GM19035 (cell line): ENCODE measurements around the gene NDST1.

Experiments used
- ATAC-seq: cut with Tn5 transposase; IDR thresholded peaks from one replicate; pipeline ENCODE4 v1.9.1; 2021; ENCODE audit not compliant: unreplicated experiment

The NDST1 gene

GRCh38 chr5:150522504-150523414 is 14.8 kb downstream of the NDST1 start:
- no peak for ATAC-seq

- no peak for ATAC-seq
Observed at GRCh38 chr5:150523472-150524350, 15.8 kb downstream of the NDST1 start.

GRCh38 chr5:150525163-150525562 is 17.2 kb downstream of the NDST1 start:
- no peak for ATAC-seq

GRCh38 chr5:150525781-150526180 is 17.9 kb downstream of the NDST1 start:
- ATAC-seq = no peak

GRCh38 chr5:150527038-150527437 is 19.1 kb downstream of the NDST1 start:
- ATAC-seq = no peak

- ATAC-seq = no peak
Observed at GRCh38 chr5:150527808-150528207, 19.9 kb downstream of the NDST1 start.

GRCh38 chr5:150528924-150529546 is 21.1 kb downstream of the NDST1 start:
- ATAC-seq = no peak

- ATAC-seq = no peak
Observed at GRCh38 chr5:150529555-150529954, 21.6 kb downstream of the NDST1 start.

GRCh38 chr5:150530423-150530822 is 22.5 kb downstream of the NDST1 start:
- no peak for ATAC-seq

GRCh38 chr5:150530951-150531588 is 23.1 kb downstream of the NDST1 start:
- no peak for ATAC-seq

- ATAC-seq = no peak
Observed at GRCh38 chr5:150531686-150532085, 23.8 kb downstream of the NDST1 start.

GRCh38 chr5:150532151-150532550 is 24.2 kb downstream of the NDST1 start:
- no peak for ATAC-seq

- no peak for ATAC-seq
Observed at GRCh38 chr5:150532996-150533395, 25.1 kb downstream of the NDST1 start.

- ATAC-seq = no peak
Observed at GRCh38 chr5:150534811-150535210, 26.9 kb downstream of the NDST1 start.

GRCh38 chr5:150535611-150536010 is 27.7 kb downstream of the NDST1 start:
- ATAC-seq = no peak

GRCh38 chr5:150538007-150538917 is 30.3 kb downstream of the NDST1 start:
- ATAC-seq = no peak

- no peak for ATAC-seq
Observed at GRCh38 chr5:150539206-150539605, 31.3 kb downstream of the NDST1 start.

- ATAC-seq = no peak
Observed at GRCh38 chr5:150540042-150540441, 32.1 kb downstream of the NDST1 start.

- no peak for ATAC-seq
Observed at GRCh38 chr5:150540615-150541396, 32.9 kb downstream of the NDST1 start.
